H9 (cell line): ENCODE data around the gene NAGPA. TPM values are rescaled to one million over a fixed set of nuclear protein-coding genes. Genes with fewer than 3 reads are reported as not detected.

Source experiments
- DNase-seq: peaks from one replicate; pipeline ENCODE4 v3.0.0-alpha.2; 2017
- H2AFZ ChIP-seq: one replicate; pipeline ENCODE4 v1.6.1; 2013; ENCODE audit warnings: mild to moderate bottlenecking, low read length, control low read depth, moderate library complexity
- H2AK5ac ChIP-seq: 2 replicates; pipeline ENCODE4 v1.6.1; 2013; ENCODE audit warnings: low read length, control low read depth, mixed read lengths; ENCODE audit not compliant: insufficient read length
- H2BK120ac ChIP-seq: one replicate; pipeline ENCODE4 v1.6.1; 2013; ENCODE audit warnings: low read depth, mild to moderate bottlenecking, low read length, control low read depth, inconsistent platforms; ENCODE audit not compliant: poor library complexity, severe bottlenecking
- H2BK12ac ChIP-seq: 2 replicates; pipeline ENCODE4 v1.6.1; 2013; ENCODE audit warnings: low read length, control low read depth, mixed read lengths, low read depth; ENCODE audit not compliant: insufficient read length
- H2BK15ac ChIP-seq: 2 replicates; pipeline ENCODE4 v1.6.1; 2013; ENCODE audit warnings: low read depth, low read length, control low read depth
- H2BK20ac ChIP-seq: one replicate; pipeline ENCODE4 v1.6.1; 2013; ENCODE audit warnings: low read depth, mild to moderate bottlenecking, low read length, control low read depth, inconsistent platforms; ENCODE audit not compliant: poor library complexity, severe bottlenecking
- H2BK5ac ChIP-seq: 2 replicates; pipeline ENCODE4 v1.6.1; 2013; ENCODE audit warnings: low read length, control low read depth, mixed read lengths; ENCODE audit not compliant: insufficient read length
- H3K14ac ChIP-seq: 2 replicates; pipeline ENCODE4 v1.6.1; 2013; ENCODE audit warnings: low read length, control low read depth; ENCODE audit not compliant: insufficient read depth
- H3K18ac ChIP-seq: 2 replicates; pipeline ENCODE4 v1.6.1; 2013; ENCODE audit warnings: low read depth, mild to moderate bottlenecking, mixed read lengths, low read length, control low read depth; ENCODE audit not compliant: insufficient read length
- H3K23ac ChIP-seq: 2 replicates; pipeline ENCODE4 v1.6.1; 2013; ENCODE audit warnings: low read length, control low read depth, mixed read lengths, low read depth; ENCODE audit not compliant: insufficient read length
- H3K23me2 ChIP-seq: 2 replicates; pipeline ENCODE4 v1.6.1; 2013; ENCODE audit warnings: low read depth, mild to moderate bottlenecking, mixed read lengths, low read length, control low read depth; ENCODE audit not compliant: insufficient read length, poor library complexity, severe bottlenecking
- H3K27ac ChIP-seq: 2 replicates; pipeline ENCODE4 v1.5.1; 2013; ENCODE audit warnings: low read length, control low read depth, mixed read lengths, low read depth; ENCODE audit not compliant: insufficient read length
- H3K27me3 ChIP-seq: 2 replicates; pipeline ENCODE4 v1.6.1; 2013; ENCODE audit warnings: low read length, control low read depth, inconsistent platforms; ENCODE audit not compliant: insufficient read depth
- H3K4ac ChIP-seq: 2 replicates; pipeline ENCODE4 v1.6.1; 2013; ENCODE audit warnings: low read depth, mild to moderate bottlenecking, control low read depth, inconsistent platforms, low read length, moderate library complexity
- H3K4me1 ChIP-seq: 2 replicates; pipeline ENCODE4 v1.6.1; 2013; ENCODE audit warnings: low read length, control low read depth, inconsistent platforms; ENCODE audit not compliant: insufficient read depth
- H3K4me2 ChIP-seq: 2 replicates; pipeline ENCODE4 v1.6.1; 2013; ENCODE audit warnings: low read length, control low read depth, mixed read lengths; ENCODE audit not compliant: insufficient read length, insufficient read depth
- H3K56ac ChIP-seq: 2 replicates; pipeline ENCODE4 v1.6.1; 2013; ENCODE audit warnings: low read depth, mild to moderate bottlenecking, mixed read lengths, low read length, control low read depth; ENCODE audit not compliant: insufficient read length
- H3K79me1 ChIP-seq: 2 replicates; pipeline ENCODE4 v1.6.1; 2013; ENCODE audit warnings: low read depth, mild to moderate bottlenecking, moderate library complexity, low read length, control low read depth, inconsistent platforms; ENCODE audit not compliant: insufficient read depth, poor library complexity, severe bottlenecking
- H3K79me2 ChIP-seq: 2 replicates; pipeline ENCODE4 v1.6.1; 2013; ENCODE audit warnings: low read length, control low read depth, inconsistent platforms; ENCODE audit not compliant: insufficient read depth
- H3K9ac ChIP-seq: 2 replicates; pipeline ENCODE4 v1.6.1; 2013; ENCODE audit warnings: low read length, control low read depth, mixed read lengths; ENCODE audit not compliant: insufficient read length; ENCODE audit errors: extremely low read depth
- H3K9me3 ChIP-seq: one replicate; pipeline ENCODE4 v1.6.1; 2013; ENCODE audit warnings: low read depth, low read length, inconsistent platforms; ENCODE audit not compliant: control insufficient read depth
- H3T11ph ChIP-seq: one replicate; pipeline ENCODE4 v1.6.1; 2013; ENCODE audit warnings: mild to moderate bottlenecking, low read length, control low read depth, inconsistent platforms
- H4K20me1 ChIP-seq: one replicate; pipeline ENCODE4 v1.6.1; 2013; ENCODE audit not compliant: control insufficient read depth, insufficient read length, insufficient read depth
- H4K5ac ChIP-seq: 2 replicates; pipeline ENCODE4 v1.6.1; 2013; ENCODE audit warnings: low read depth, mild to moderate bottlenecking, mixed read lengths, low read length, control low read depth; ENCODE audit not compliant: insufficient read length
- H4K8ac ChIP-seq: replicated peaks from 2 replicates; pipeline ENCODE4 v1.6.1; 2013; ENCODE audit warnings: low read length, control low read depth, mixed read lengths, low read depth; ENCODE audit not compliant: insufficient read length
- H4K91ac ChIP-seq: 2 replicates; pipeline ENCODE4 v1.6.1; 2013; ENCODE audit warnings: low read depth, mild to moderate bottlenecking, moderate library complexity, mixed read lengths, low read length, control low read depth; ENCODE audit not compliant: insufficient read length
- H3K27ac Mint-ChIP-seq, 3 experiments: 2 replicates in 2 of 3; 3 replicates in 1 of 3; pipeline ENCODE4 v1.8.0; 2020 to 2021; ENCODE audit warnings: mixed read lengths in 3 of 3, mild to moderate bottlenecking in 1 of 3, moderate library complexity in 1 of 3
- H3K27me3 Mint-ChIP-seq: 2 replicates; pipeline ENCODE4 v1.8.0; 2021; ENCODE audit warnings: low read depth, mild to moderate bottlenecking, moderate library complexity, mixed read lengths
- H3K36me3 Mint-ChIP-seq, 3 experiments: 2 replicates in 2 of 3; 3 replicates in 1 of 3; pipeline ENCODE4 v1.8.0; 2020 to 2021; ENCODE audit warnings: low read depth in 3 of 3, mixed read lengths in 3 of 3; ENCODE audit not compliant: insufficient read depth in 1 of 3
- H3K4me1 Mint-ChIP-seq, 2 experiments: 2 replicates each; pipeline ENCODE4 v1.8.0; 2020; ENCODE audit warnings: mixed read lengths in 2 of 2
- H3K4me3 Mint-ChIP-seq, 2 experiments: 2 replicates in 1 of 2; 3 replicates in 1 of 2; pipeline ENCODE4 v1.8.0; 2020 to 2021; ENCODE audit warnings: mild to moderate bottlenecking in 2 of 2, mixed read lengths in 2 of 2, moderate library complexity in 1 of 2
- H3K9me3 Mint-ChIP-seq, 2 experiments: 2 replicates in 1 of 2; 3 replicates in 1 of 2; pipeline ENCODE4 v1.8.0; 2020; ENCODE audit warnings: mild to moderate bottlenecking in 2 of 2, mixed read lengths in 2 of 2, moderate library complexity in 1 of 2
- CTCF ChIP-seq: fragments of 200-600 bp; sonication (generic); conservative IDR thresholded peaks from 3 replicates; pipeline ENCODE4 v1.8.0; 2021; ENCODE audit warnings: antibody characterized with exemption, mild to moderate bottlenecking
- WGBS: extraction: QIAGEN DNeasy Blood & Tissue Kit; methylation state at CpG from one replicate; pipeline ENCODE4 v1.1.7; 2013; ENCODE audit warnings: missing lambda C conversion rate, low lambda C conversion rate, mixed read lengths; ENCODE audit not compliant: insufficient read length; ENCODE audit errors: extremely low coverage; 5-methylcytosine and 5-hydroxymethylcytosine counted together
- total RNA-seq: library from RNA; stranded (reverse); gene quantifications from 2 replicates; pipeline ENCODE4 v1.2.1, GENCODE V29; 2021

The NAGPA gene
- total RNA-seq, 1 experiment from 2014 or later = 12.1 TPM

DNA sequence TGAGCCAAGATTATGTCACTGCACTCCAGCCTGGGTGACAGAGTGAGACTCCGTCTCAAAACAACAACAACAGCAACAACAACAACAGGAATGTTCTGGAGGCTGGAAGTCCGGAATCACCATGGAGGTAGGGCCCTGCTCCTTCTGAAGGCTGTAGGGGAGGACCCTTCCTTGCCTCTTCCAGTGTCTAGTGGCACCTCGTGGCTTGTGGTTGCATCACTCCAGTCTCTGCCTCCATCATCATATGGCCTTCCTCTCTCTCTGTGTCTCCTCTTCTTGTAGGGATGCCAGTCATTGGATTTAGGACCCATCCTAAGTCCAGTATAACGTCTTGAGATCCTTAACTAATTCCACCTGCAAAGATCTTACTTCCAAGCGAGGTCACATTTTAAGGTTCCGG lies 14.0 kb downstream of the NAGPA start:
- H4K91ac ChIP-seq = no peak overlapping the region
- H2BK15ac ChIP-seq = no peak overlapping the region
- H3K79me1 ChIP-seq = no peaks in the 10 kb centered on the region
- no peak overlapping the region for H3K4me3 Mint-ChIP-seq
- H3K79me2 ChIP-seq = no peaks in the 10 kb centered on the region
- no peaks in the 10 kb centered on the region; the same call in 1 of the 2 replicates for H3K27me3 ChIP-seq
- no peak overlapping the region for H4K5ac ChIP-seq
- H4K20me1 ChIP-seq = no peaks in the 10 kb centered on the region
- H2AK5ac ChIP-seq = no peak overlapping the region
- H3K23me2 ChIP-seq = no peaks in the 10 kb centered on the region
- H3K4me1 ChIP-seq = no peaks in the 10 kb centered on the region
- no peaks in the 10 kb centered on the region; a peak in 1 of 7 replicates for H3K36me3 Mint-ChIP-seq
- no peaks in the 10 kb centered on the region; a peak in 1 of 5 replicates for H3K9me3 Mint-ChIP-seq
- H3K4ac ChIP-seq = no peak overlapping the region
- H3K56ac ChIP-seq = no peak overlapping the region
- H3K27me3 Mint-ChIP-seq = peaks cover 19% of the 10 kb centered on the region
- no peak overlapping the region for H2BK20ac ChIP-seq
- H4K8ac ChIP-seq = no peak overlapping the region
- H2BK120ac ChIP-seq = no peak overlapping the region
- no peak overlapping the region for H3K9ac ChIP-seq
- WGBS = no CpG with 5 or more reads among the region's 6 CpGs
- H3K9me3 ChIP-seq = no peaks in the 10 kb centered on the region
- no peak for TF ChIP-seq CTCF
- peaks cover 3 to 8% of the 10 kb centered on the region in 2 experiments for H3K4me1 Mint-ChIP-seq
- H3K18ac ChIP-seq = no peak overlapping the region
- no peak overlapping the region for H3K27ac ChIP-seq
- no peak overlapping the region for H3T11ph ChIP-seq
- no peak for DNase-seq
- no peak overlapping the region for H2BK5ac ChIP-seq
- no peak overlapping the region for H3K23ac ChIP-seq
- no peak overlapping the region for H3K4me2 ChIP-seq
- no peak overlapping the region for H2AFZ ChIP-seq
- no peak overlapping the region for H3K14ac ChIP-seq
- H2BK12ac ChIP-seq = no peak overlapping the region
- no peak overlapping the region for H3K27ac Mint-ChIP-seq
